GM21737 (cell line): ENCODE measurements around the gene MTHFD1L.
"Not testable (repeated sequence)": the region's sequence is repeated elsewhere in the genome, so short reads cannot be mapped to it uniquely, and the experiment has no call there.

ENCODE experiments used
- ATAC-seq: cut with Tn5 transposase; IDR thresholded peaks from one replicate; pipeline ENCODE4 v1.9.1; 2021; ENCODE audit warnings: mild to moderate bottlenecking, moderate library complexity; ENCODE audit not compliant: unreplicated experiment

The MTHFD1L gene

DNA sequence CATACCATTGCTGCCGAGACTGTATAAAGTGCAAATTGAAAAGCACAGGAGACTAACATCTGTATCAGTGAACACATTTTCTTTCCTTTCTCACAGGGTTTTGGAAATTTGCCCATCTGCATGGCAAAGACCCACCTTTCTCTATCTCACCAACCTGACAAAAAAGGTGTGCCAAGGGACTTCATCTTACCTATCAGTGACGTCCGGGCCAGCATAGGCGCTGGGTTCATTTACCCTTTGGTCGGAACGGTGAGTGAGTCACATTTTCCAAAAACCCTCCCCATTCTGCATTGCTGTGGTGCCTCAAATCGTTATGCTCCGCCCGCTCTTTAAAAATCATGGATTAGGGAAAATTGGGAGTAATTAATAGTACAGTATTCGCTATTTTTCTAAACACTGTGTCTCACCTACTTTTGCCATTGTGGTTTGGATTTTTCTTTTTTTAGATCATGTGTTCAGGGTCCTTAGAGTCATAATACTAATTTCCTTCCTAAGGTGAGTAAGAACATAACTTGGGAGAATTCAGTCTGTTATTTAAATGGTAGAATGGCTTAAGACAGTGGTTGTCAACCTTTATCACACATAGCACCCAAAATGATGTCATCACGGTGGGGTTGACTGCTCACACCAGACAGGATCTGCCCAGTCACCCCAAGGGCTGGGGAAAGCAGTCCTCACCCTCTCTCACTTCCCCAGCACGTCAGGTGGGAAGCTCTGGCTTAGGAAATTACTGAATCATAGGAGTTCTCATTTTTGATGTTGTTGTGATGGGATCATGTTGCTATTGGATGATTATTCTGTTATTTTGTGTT, 171.6 kb downstream of the MTHFD1L start:
- no peak for ATAC-seq

DNA sequence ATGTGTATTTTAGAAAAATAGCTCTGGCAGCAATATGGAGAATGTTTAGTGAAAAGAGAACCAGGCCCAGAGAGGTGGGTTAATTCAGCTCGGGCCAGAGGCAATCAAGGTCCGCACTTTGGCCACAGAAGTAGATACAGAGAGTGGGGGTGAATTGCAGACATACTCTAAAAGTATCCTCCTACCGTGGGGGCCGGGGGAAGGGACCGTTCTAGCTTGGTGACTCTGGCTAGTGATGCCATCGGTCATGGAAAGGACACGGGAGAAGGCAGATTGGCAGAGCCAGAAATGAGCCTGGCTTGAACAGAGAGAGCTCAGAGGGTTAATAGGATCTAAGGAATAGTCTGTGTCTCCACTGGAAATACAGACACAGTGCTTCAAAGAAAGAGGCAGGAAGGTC, 173.1 kb downstream of the MTHFD1L start:
- no peak for ATAC-seq

DNA sequence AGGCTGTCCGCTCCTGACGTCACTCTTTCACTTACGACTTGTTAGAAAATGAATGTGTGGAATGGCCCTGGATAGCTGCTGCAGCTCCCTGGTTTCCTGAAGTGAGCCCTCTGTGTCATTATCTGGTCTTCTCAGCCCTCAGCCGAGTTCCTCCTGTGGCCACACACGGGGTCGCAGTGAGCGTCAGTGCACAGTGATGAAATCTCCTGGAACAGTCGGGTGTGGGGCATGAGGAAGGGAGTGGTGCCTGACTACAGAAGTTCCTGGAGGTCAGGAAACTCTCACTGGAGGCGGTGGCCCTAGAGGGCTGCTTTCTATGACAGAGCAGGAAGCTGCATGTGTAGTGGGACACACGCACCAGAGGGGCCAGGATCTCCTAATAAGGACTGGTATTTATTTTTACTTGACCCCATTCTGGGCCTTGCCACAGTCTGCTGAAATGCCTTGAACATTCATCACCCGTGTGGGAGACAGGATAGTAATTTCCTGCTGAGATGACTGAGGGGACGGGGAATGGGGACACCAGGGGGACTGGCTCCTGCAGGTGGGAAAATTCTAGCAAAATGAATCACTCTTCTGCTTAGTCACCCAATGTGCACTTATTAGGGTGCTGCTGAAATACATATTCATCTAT, 175.5 kb downstream of the MTHFD1L start:
- not testable (repeated sequence) for ATAC-seq

GRCh38 chr6:151041686-151042085, 176.2 kb downstream of the MTHFD1L start:
- ATAC-seq, result no peak

GRCh38 chr6:151042911-151043330, 177.4 kb downstream of the MTHFD1L start:
- ATAC-seq, result not testable (repeated sequence)

DNA sequence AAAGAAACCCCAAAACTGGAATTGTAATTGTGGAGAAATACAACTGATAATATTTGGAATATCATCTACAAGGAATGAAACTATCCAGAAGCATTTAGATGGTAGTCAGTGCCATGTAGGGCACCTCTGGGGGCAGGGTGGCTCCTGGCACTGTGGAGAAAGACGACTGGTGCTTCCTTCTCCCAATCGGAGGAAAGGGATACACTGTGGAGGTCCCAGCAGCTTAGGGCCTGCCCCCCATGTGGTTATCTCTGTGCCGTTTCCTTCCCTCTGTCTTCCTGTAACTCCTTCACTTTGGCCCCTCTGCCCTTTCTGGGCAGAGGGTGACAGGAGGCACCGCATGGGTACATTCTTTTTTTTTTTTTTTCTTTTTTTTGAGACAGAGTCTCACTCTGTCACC, 178.4 kb downstream of the MTHFD1L start:
- ATAC-seq, result no peak

- ATAC-seq, result no peak
Observed at GRCh38 chr6:151044465-151045441, 179.3 kb downstream of the MTHFD1L start.

DNA sequence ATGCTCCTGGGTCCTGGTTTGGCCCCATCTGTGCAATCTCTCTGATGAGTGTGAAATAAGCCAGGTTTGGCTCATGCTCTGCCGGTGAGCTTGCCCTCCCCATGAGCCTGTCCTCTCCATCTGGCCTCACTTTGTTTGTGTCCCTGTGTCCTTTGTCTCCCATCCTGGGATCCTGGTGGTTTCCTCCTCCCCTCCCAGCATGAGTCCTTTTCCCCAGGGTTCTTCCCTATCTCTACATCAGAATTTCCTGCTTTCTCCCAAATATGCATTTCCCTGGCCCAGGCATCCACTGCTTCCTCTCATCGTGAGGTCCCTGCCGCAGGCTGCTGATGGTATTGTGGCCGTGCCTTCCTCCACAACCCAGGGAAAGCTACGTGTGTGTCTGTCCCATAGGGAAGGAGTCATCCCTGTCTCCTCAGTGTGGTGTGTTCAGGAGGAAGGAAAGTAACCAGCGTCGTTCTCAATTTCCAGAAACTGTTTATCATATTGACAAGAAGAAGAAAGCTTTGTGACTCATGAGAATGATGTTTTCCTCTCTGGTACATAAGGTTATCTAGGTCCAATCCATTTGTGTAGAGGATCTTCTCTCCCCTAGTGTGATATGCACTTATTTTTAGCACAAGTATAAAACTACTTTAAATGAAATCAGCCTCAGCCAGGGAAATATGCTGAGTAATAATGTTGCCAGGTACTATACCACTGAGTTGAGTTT, 180.2 kb downstream of the MTHFD1L start:
- ATAC-seq, result not testable (repeated sequence)

GRCh38 chr6:151051164-151051563, 185.7 kb downstream of the MTHFD1L start:
- no peak for ATAC-seq

- no peak for ATAC-seq
Observed at GRCh38 chr6:151052021-151052646, 186.6 kb downstream of the MTHFD1L start.

DNA sequence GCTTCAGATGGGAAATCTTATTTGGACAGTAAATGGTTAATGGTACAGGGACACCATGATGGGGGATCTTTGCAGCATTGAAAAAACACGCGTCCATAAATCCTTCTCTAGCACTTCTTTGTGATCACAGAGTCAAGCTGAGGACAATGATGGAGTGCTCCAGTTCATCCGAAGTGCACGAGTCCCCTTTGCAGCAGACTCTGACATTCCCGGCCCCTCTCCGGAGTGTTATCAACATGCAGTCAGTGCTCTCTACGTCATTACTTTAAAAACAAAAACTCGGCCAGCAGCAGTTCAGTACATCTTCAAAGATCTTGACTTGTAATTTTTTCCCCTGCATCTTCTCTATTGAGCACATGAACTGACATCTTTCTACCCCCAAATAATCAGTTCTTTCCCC, 188.8 kb downstream of the MTHFD1L start:
- no peak for ATAC-seq

GRCh38 chr6:151056230-151056907, 190.9 kb downstream of the MTHFD1L start:
- ATAC-seq, result no peak

DNA sequence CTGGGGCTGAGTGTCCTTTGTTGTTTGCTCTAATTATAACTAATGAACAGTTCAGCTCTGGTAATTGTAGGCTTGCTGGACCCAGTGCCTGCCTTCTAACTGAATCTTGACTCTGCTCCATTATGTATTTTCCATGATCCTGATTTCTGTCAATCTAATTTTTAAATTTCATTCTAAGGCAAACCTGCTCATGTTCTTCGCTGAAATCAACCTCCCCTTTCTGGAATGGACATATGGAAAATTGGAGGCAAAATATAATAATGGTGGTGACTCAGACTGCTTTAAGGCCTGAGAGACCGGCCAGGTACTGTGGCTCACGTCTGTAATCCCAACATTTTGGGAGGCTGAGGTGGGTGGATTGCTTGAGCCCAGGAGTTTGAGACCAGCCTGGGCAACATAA, 191.6 kb downstream of the MTHFD1L start:
- no peak for ATAC-seq

- no peak for ATAC-seq
Observed at GRCh38 chr6:151058021-151058733, 192.7 kb downstream of the MTHFD1L start.

- no peak for ATAC-seq
Observed at GRCh38 chr6:151059612-151060095, 194.2 kb downstream of the MTHFD1L start.

DNA sequence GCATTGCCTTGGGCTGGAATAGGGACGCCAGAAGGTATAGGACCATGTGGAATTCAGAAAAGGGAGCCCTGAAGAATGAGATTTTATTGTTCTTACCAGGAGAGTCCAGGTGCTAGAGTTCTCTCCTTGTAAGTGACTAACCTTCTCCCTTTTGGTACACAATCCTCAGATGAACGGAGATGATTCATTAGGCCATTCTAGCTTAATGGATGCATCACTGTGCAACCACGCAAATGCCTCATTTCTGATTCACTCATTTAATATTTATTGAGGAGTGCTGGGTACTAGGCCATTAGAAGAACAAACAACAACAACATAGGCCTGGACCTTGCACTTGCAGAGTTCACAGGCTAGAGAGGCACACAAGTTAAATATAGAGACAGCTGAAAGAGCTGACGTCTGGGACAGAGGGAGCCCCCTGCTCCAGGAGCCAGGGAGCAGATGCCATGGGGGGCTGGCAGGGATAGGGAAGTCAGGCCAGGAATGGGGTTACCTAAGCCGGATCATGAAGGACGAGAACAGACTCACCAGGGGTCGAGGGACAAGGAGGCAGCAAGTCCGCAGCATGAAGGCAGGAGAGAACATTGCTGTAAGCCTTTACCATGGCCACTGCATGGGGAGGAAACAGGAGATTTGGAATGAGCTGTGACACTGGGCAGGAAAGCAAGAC, 194.7 kb downstream of the MTHFD1L start:
- no peak for ATAC-seq

- ATAC-seq, result no peak
Observed at GRCh38 chr6:151060766-151061531, 195.4 kb downstream of the MTHFD1L start.
